Activated CD8-positive, alpha-beta T cell treated with anti-CD3 and anti-CD28 coated beads, Interleukin-2, amount 10 ng/mL, durations not matched to agents 7 days and 5 days (primary cell): ENCODE data around the gene GRIK1. TPM values are rescaled to one million over a fixed set of nuclear protein-coding genes. Genes with fewer than 3 reads are reported as not detected.
A peak's percentile ranks its signal among the peaks of the same experiment; 100 is the strongest.

ENCODE experiments used
- ATAC-seq: fragments of 150-1000 bp; cut with Tn5 transposase; one replicate; pipeline ENCODE4 v1.10.0; 2021; ENCODE audit warnings: moderate library complexity
- CTCF ChIA-PET: fragments of 350-600 bp; sonication (Branson Sonifier 250); formaldehyde crosslinking; loops from one replicate; lab custom pipeline; 2021; ENCODE audit warnings: antibody characterized with exemption; lab: Charles Lee
- POLR2A ChIA-PET: fragments of 350-600 bp; sonication (Branson Sonifier 250); formaldehyde crosslinking; loops from one replicate; lab custom pipeline; 2021; ENCODE audit warnings: antibody characterized with exemption; lab: Charles Lee
- DNase-seq: peaks from one replicate; pipeline ENCODE4 v3.0.0-alpha.2; 2020
- H3K27ac Mint-ChIP-seq: one replicate; pipeline ENCODE4 v1.8.0; 2021; ENCODE audit warnings: mild to moderate bottlenecking, mixed read lengths
- H3K27me3 Mint-ChIP-seq: one replicate; pipeline ENCODE4 v1.8.0; 2021; ENCODE audit warnings: low read depth, mixed read lengths
- H3K36me3 Mint-ChIP-seq: one replicate; pipeline ENCODE4 v1.8.0; 2021; ENCODE audit warnings: low read depth, mixed read lengths
- H3K4me1 Mint-ChIP-seq: one replicate; pipeline ENCODE4 v1.8.0; 2021; ENCODE audit warnings: low read depth, mixed read lengths
- H3K4me3 Mint-ChIP-seq: one replicate; pipeline ENCODE4 v1.8.0; 2021; ENCODE audit warnings: mild to moderate bottlenecking, mixed read lengths
- H3K9me3 Mint-ChIP-seq: one replicate; pipeline ENCODE4 v1.8.0; 2022; ENCODE audit warnings: mixed read lengths; ENCODE audit not compliant: insufficient read depth
- total RNA-seq, 2 experiments: library from RNA; stranded (reverse); gene quantifications; one replicate each; pipeline ENCODE4 v1.2.3, GENCODE V29; 2021

The GRIK1 gene
- total RNA-seq, 2 experiments from 2014 or later: not detected

- POLR2A ChIA-PET: no interaction called here
- Mint-ChIP-seq H3K4me1 (peaks cover 23% of the 10 kb centered on the region), H3K9me3 (peaks cover 4% of the 10 kb centered on the region), H3K4me3 (no peak overlapping the region), H3K36me3 (peaks cover 2% of the 10 kb centered on the region), H3K27ac (no peak overlapping the region), H3K27me3 (peaks cover 5% of the 10 kb centered on the region)
- DNase-seq (no peak), ATAC-seq (no peak)
- CTCF ChIA-PET: interaction anchor here (0.9 kb wide), 1 partner anchor 191 kb away, joined by 3 read pairs; no protein-coding TSS in a partner anchor
Measured at GRCh38 chr21:29658177-29658933, 281.4 kb downstream of the GRIK1 start.

GRCh38 chr21:29657240-29657989 lies 282.4 kb downstream of the GRIK1 start:
- Mint-ChIP-seq H3K9me3 (peaks cover 4% of the 10 kb centered on the region), H3K4me3 (no peak overlapping the region), H3K27ac (peak overlapping the region; percentile 46), H3K4me1 (peaks cover 23% of the 10 kb centered on the region), H3K36me3 (peaks cover 2% of the 10 kb centered on the region), H3K27me3 (peaks cover 4% of the 10 kb centered on the region)
- DNase-seq (no peak), ATAC-seq (no peak)
- ChIA-PET POLR2A (no interaction called here), CTCF (no interaction called here)

GRCh38 chr21:29656504-29657239 lies 283.1 kb downstream of the GRIK1 start:
- peaks cover 4% of the 10 kb centered on the region for H3K9me3 Mint-ChIP-seq
- H3K4me1 Mint-ChIP-seq: peaks cover 23% of the 10 kb centered on the region
- ATAC-seq (peak; percentile 86), DNase-seq (peak; percentile 27)
- H3K4me3 Mint-ChIP-seq: peak overlapping the region; percentile 1
- ChIA-PET POLR2A (no interaction called here), CTCF (no interaction called here)
- peak overlapping the region; percentile 46 for H3K27ac Mint-ChIP-seq
- no peaks in the 10 kb centered on the region for H3K27me3 Mint-ChIP-seq
- peaks cover 2% of the 10 kb centered on the region for H3K36me3 Mint-ChIP-seq

GRCh38 chr21:29655577-29655976 lies 284.2 kb downstream of the GRIK1 start:
- POLR2A ChIA-PET: no interaction called here
- DNase-seq: no peak
- Mint-ChIP-seq H3K4me3 (no peak overlapping the region), H3K27me3 (no peaks in the 10 kb centered on the region), H3K27ac (no peak overlapping the region), H3K4me1 (peaks cover 23% of the 10 kb centered on the region), H3K36me3 (peaks cover 2% of the 10 kb centered on the region), H3K9me3 (peaks cover 4% of the 10 kb centered on the region)
- CTCF ChIA-PET: no interaction called here
- ATAC-seq: no peak

GRCh38 chr21:29654855-29655254 lies 284.9 kb downstream of the GRIK1 start:
- DNase-seq: no peak
- peaks cover 23% of the 10 kb centered on the region for H3K4me1 Mint-ChIP-seq
- ATAC-seq: no peak
- CTCF ChIA-PET: no interaction called here
- POLR2A ChIA-PET: no interaction called here
- no peak overlapping the region for H3K27ac Mint-ChIP-seq
- no peaks in the 10 kb centered on the region for H3K27me3 Mint-ChIP-seq
- peaks cover 2% of the 10 kb centered on the region for H3K36me3 Mint-ChIP-seq
- H3K9me3 Mint-ChIP-seq: peaks cover 4% of the 10 kb centered on the region
- H3K4me3 Mint-ChIP-seq: no peak overlapping the region

GRCh38 chr21:29654203-29654602 lies 285.6 kb downstream of the GRIK1 start:
- ATAC-seq (no peak), DNase-seq (no peak)
- Mint-ChIP-seq H3K4me3 (no peak overlapping the region), H3K27ac (no peak overlapping the region), H3K27me3 (no peaks in the 10 kb centered on the region), H3K4me1 (peaks cover 23% of the 10 kb centered on the region), H3K36me3 (peaks cover under 1% of the 10 kb centered on the region), H3K9me3 (peaks cover 4% of the 10 kb centered on the region)
- ChIA-PET POLR2A (no interaction called here), CTCF (no interaction called here)

GRCh38 chr21:29650523-29651022 lies 289.2 kb downstream of the GRIK1 start:
- DNase-seq (no peak), ATAC-seq (no peak)
- H3K4me1 Mint-ChIP-seq: peaks cover 4% of the 10 kb centered on the region
- ChIA-PET CTCF (no interaction called here), POLR2A (no interaction called here)
- H3K4me3 Mint-ChIP-seq: no peak overlapping the region
- no peaks in the 10 kb centered on the region for H3K27me3 Mint-ChIP-seq
- no peak overlapping the region for H3K27ac Mint-ChIP-seq
- no peaks in the 10 kb centered on the region for H3K36me3 Mint-ChIP-seq
- H3K9me3 Mint-ChIP-seq: peaks cover 1% of the 10 kb centered on the region

- POLR2A ChIA-PET: no interaction called here
Measured at GRCh38 chr21:29649406-29649814, 290.4 kb downstream of the GRIK1 start.

GRCh38 chr21:29648710-29649240 lies 291.0 kb downstream of the GRIK1 start:
- H3K4me3 Mint-ChIP-seq: no peak overlapping the region
- no peaks in the 10 kb centered on the region for H3K4me1 Mint-ChIP-seq
- POLR2A ChIA-PET: no interaction called here
- CTCF ChIA-PET: no interaction called here
- H3K9me3 Mint-ChIP-seq: no peaks in the 10 kb centered on the region
- no peak for DNase-seq
- no peak for ATAC-seq
- no peaks in the 10 kb centered on the region for H3K27me3 Mint-ChIP-seq
- H3K27ac Mint-ChIP-seq: no peak overlapping the region
- H3K36me3 Mint-ChIP-seq: no peaks in the 10 kb centered on the region

More at GRCh38 chr21:29649406-29649814, 290.4 kb downstream of the GRIK1 start:
- H3K9me3 Mint-ChIP-seq: no peaks in the 10 kb centered on the region
- ATAC-seq: no peak
- no peak overlapping the region for H3K27ac Mint-ChIP-seq
- peaks cover under 1% of the 10 kb centered on the region for H3K4me1 Mint-ChIP-seq
- H3K36me3 Mint-ChIP-seq: no peaks in the 10 kb centered on the region
- no peak overlapping the region for H3K4me3 Mint-ChIP-seq
- no peak for DNase-seq
- CTCF ChIA-PET: no interaction called here
- no peaks in the 10 kb centered on the region for H3K27me3 Mint-ChIP-seq

GRCh38 chr21:29647353-29647781 lies 292.4 kb downstream of the GRIK1 start:
- no peaks in the 10 kb centered on the region for H3K9me3 Mint-ChIP-seq
- no peak overlapping the region for H3K27ac Mint-ChIP-seq
- ATAC-seq: no peak
- no peak overlapping the region for H3K4me3 Mint-ChIP-seq
- CTCF ChIA-PET: no interaction called here
- no peaks in the 10 kb centered on the region for H3K36me3 Mint-ChIP-seq
- DNase-seq: no peak
- H3K4me1 Mint-ChIP-seq: no peaks in the 10 kb centered on the region
- no peaks in the 10 kb centered on the region for H3K27me3 Mint-ChIP-seq
- POLR2A ChIA-PET: no interaction called here

GRCh38 chr21:29645666-29646553 lies 293.9 kb downstream of the GRIK1 start:
- Mint-ChIP-seq H3K9me3 (no peaks in the 10 kb centered on the region), H3K27me3 (no peaks in the 10 kb centered on the region), H3K4me1 (no peaks in the 10 kb centered on the region), H3K36me3 (no peaks in the 10 kb centered on the region), H3K4me3 (no peak overlapping the region), H3K27ac (no peak overlapping the region)
- CTCF ChIA-PET: no interaction called here
- POLR2A ChIA-PET: no interaction called here
- ATAC-seq (no peak), DNase-seq (no peak)
